Caco-2 (cell line): ENCODE data around the gene CDPF1. TPM values are rescaled to one million over a fixed set of nuclear protein-coding genes. Genes with fewer than 3 reads are reported as not detected.

Experiments used
- BruUV-seq: library from RNA; stranded (reverse); fragments of 400-500 nt; replicated peaks from 2 replicates; lab custom pipeline; 2021; lab: Mats Ljungman, UMichigan
- CTCF ChIA-PET: fragments of 300-600 bp; sonication (Branson Sonifier 250); formaldehyde crosslinking; loops from one replicate; lab custom pipeline; 2022; ENCODE audit warnings: antibody characterized with exemption; lab: Charles Lee
- POLR2A ChIA-PET: fragments of 300-600 bp; sonication (Branson Sonifier 250); formaldehyde crosslinking; loops from one replicate; lab custom pipeline; 2022; ENCODE audit warnings: antibody characterized with exemption; lab: Charles Lee
- DNase-seq, 2 experiments: peaks; one replicate each; pipeline versions ENCODE4 v3.0.0 to v3.0.0-alpha.2; 2020 to 2022
- H3K27me3 ChIP-seq: replicated peaks from 2 replicates; pipeline ENCODE4 v1.6.0; 2011; ENCODE audit warnings: low read length; ENCODE audit not compliant: control insufficient read depth, insufficient read depth
- H3K36me3 ChIP-seq: 2 replicates; pipeline ENCODE4 v1.5.1; 2011; ENCODE audit warnings: low read length; ENCODE audit not compliant: control insufficient read depth, insufficient read depth
- H3K4me1 ChIP-seq: fragments of 250-450 bp; sonication (Bioruptor Pico); 2 replicates; pipeline ENCODE4 v1.5.1; 2020; ENCODE audit warnings: mild to moderate bottlenecking
- H3K4me3 ChIP-seq: 2 replicates; pipeline ENCODE4 v1.5.1; 2011; ENCODE audit warnings: low read depth, mild to moderate bottlenecking, control low read depth, low read length
- H3K9me3 ChIP-seq: fragments of 250-450 bp; sonication (Bioruptor Pico); 2 replicates; pipeline ENCODE4 v1.5.1; 2020; ENCODE audit warnings: mild to moderate bottlenecking, moderate library complexity
- H3K27ac Mint-ChIP-seq: one replicate; pipeline ENCODE4 v1.8.0; 2022; ENCODE audit warnings: mixed read lengths; ENCODE audit not compliant: unreplicated experiment
- H3K27me3 Mint-ChIP-seq: one replicate; pipeline ENCODE4 v1.8.0; 2022; ENCODE audit warnings: mixed read lengths; ENCODE audit not compliant: insufficient read depth, unreplicated experiment
- H3K36me3 Mint-ChIP-seq: one replicate; pipeline ENCODE4 v1.8.0; 2022; ENCODE audit warnings: mild to moderate bottlenecking, mixed read lengths; ENCODE audit not compliant: insufficient read depth, unreplicated experiment
- H3K4me1 Mint-ChIP-seq: one replicate; pipeline ENCODE4 v1.8.0; 2022; ENCODE audit warnings: low read depth, mixed read lengths; ENCODE audit not compliant: unreplicated experiment
- H3K4me3 Mint-ChIP-seq: one replicate; pipeline ENCODE4 v1.8.0; 2022; ENCODE audit warnings: mild to moderate bottlenecking, moderate library complexity, mixed read lengths; ENCODE audit not compliant: unreplicated experiment
- H3K9me3 Mint-ChIP-seq: one replicate; pipeline ENCODE4 v1.8.0; 2022; ENCODE audit warnings: mixed read lengths; ENCODE audit not compliant: unreplicated experiment
- CTCF ChIP-seq, 2 experiments: fragments of 200-600 bp in 1 of 2; IDR thresholded peaks; 1 replicate in 1 of 2; 2 replicates in 1 of 2; pipeline versions ENCODE4 v1.5.1 to v1.8.0; 2011 to 2022; ENCODE audit warnings: antibody characterized with exemption in 1 of 2, control low read depth in 1 of 2, inconsistent platforms in 1 of 2, low read depth in 1 of 2, low read length in 1 of 2, mild to moderate bottlenecking in 1 of 2, moderate library complexity in 1 of 2; ENCODE audit not compliant: insufficient read depth in 1 of 2, severe bottlenecking in 1 of 2, unreplicated experiment in 1 of 2
- intact Hi-C: fragments of 100-400 bp; cut with micrococcal nuclease; formaldehyde crosslinking; loops from one replicate; pipeline ENCODE4 v1.10.0; 2022; ENCODE audit not compliant: unreplicated experiment
- total RNA-seq: library from RNA; stranded (reverse); gene quantifications from 2 replicates; pipeline ENCODE4 v1.2.3, GENCODE V29; 2022

CDPF1 gene
- total RNA-seq, 1 experiment from 2014 or later = 7.2 TPM

DNA sequence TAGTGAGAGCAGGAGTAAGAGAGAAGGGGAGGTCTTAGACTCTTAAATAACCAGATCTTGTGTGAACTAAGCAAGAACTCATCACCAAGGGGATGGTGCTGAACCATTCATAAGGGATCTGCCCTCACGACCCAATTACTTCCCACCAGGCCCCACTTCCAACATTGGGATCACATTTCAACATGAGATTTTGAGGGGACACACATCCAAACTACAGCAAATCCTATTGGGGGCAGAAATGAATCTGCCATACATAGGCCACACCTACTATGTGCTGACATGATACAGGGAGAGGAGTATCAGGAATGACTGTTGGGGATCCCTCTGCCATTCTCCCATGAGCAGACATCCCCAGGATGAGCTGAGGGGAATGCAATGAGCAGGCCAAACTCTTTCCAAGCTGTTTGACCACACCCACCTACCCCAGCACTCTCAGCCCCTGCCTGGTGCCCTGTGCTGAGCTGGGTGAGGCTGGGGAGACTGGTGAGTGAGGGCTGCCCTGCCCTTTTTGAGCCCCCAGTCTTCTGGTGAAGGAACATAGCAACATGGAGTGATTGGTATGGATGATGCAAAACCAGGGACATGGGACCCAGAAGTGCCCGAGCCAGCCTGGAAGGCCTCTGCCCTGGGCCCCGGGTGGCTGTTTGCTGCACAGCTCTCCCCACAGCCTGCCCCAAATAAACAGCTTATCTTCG is 45.3 kb upstream of the CDPF1 start:
- peaks cover 60% of the 10 kb centered on the region for H3K36me3 Mint-ChIP-seq
- intact Hi-C loops = no loop called here
- no peak for TF ChIP-seq CTCF (IDR thresholded peaks at IDR 0.05; ENCODE audit: insufficient read depth in 1 of 2, low read depth in 1 of 2, low read length in 1 of 2, severe bottlenecking in 1 of 2, unreplicated experiment in 1 of 2)
- peak overlapping the region; percentile 87 for H3K27ac Mint-ChIP-seq
- BruUV-seq = no TSS peak
- no peak for DNase-seq
- Histone ChIP-seq H3K9me3 (no peaks in the 10 kb centered on the region), H3K4me3 (peak overlapping the region; percentile 51), H3K4me1 (peaks cover 8% of the 10 kb centered on the region; the same call in 1 of the 2 replicates), H3K27me3 (no peaks in the 10 kb centered on the region), H3K36me3 (no peaks in the 10 kb centered on the region; the same call in 1 of the 2 replicates)
- H3K27me3 Mint-ChIP-seq = no peaks in the 10 kb centered on the region
- no peaks in the 10 kb centered on the region for H3K9me3 Mint-ChIP-seq
- H3K4me3 Mint-ChIP-seq = peak overlapping the region; percentile 84
- POLR2A ChIA-PET = interaction anchor here (0.6 to 1.2 kb wide), 2 partner anchors 28 to 171 kb away, joined by 3 to 5 read pairs; partner anchors contain the start of gene TTC38
- CTCF ChIA-PET = interaction anchor here (0.6 to 2.4 kb wide), 3 partner anchors 49 to 189 kb away, joined by 3 to 10 read pairs (median 3); no protein-coding TSS in a partner anchor
- peaks cover 26% of the 10 kb centered on the region for H3K4me1 Mint-ChIP-seq

GRCh38 chr22:46294784-46295183 is 44.7 kb upstream of the CDPF1 start:
- no TSS peak for BruUV-seq
- H3K4me1 Mint-ChIP-seq = peaks cover 24% of the 10 kb centered on the region
- H3K27me3 Mint-ChIP-seq = no peaks in the 10 kb centered on the region
- Histone ChIP-seq H3K27me3 (no peaks in the 10 kb centered on the region), H3K4me3 (no peak overlapping the region), H3K4me1 (peaks cover 8% of the 10 kb centered on the region; the same call in 1 of the 2 replicates), H3K9me3 (no peaks in the 10 kb centered on the region), H3K36me3 (no peaks in the 10 kb centered on the region; the same call in none of the 2 replicates)
- DNase-seq = no peak
- ChIA-PET CTCF (interaction anchor here (2.4 kb wide), 1 partner anchor 173 kb away, joined by 10 read pairs; no protein-coding TSS in a partner anchor), POLR2A (no interaction called here)
- TF ChIP-seq CTCF (IDR thresholded peaks at IDR 0.05; ENCODE audit: insufficient read depth in 1 of 2, low read depth in 1 of 2, low read length in 1 of 2, severe bottlenecking in 1 of 2, unreplicated experiment in 1 of 2) = no peak
- intact Hi-C loops = no loop called here
- H3K36me3 Mint-ChIP-seq = peaks cover 55% of the 10 kb centered on the region
- peak overlapping the region; percentile 84 for H3K4me3 Mint-ChIP-seq
- H3K9me3 Mint-ChIP-seq = no peaks in the 10 kb centered on the region
- H3K27ac Mint-ChIP-seq = no peak overlapping the region

GRCh38 chr22:46293577-46294260 is 43.6 kb upstream of the CDPF1 start:
- H3K36me3 ChIP-seq = peaks cover 1% of the 10 kb centered on the region
- H3K9me3 ChIP-seq = no peaks in the 10 kb centered on the region
- CTCF ChIA-PET = no interaction called here
- Mint-ChIP-seq H3K4me1 (peaks cover 14% of the 10 kb centered on the region), H3K27me3 (no peaks in the 10 kb centered on the region), H3K36me3 (peaks cover 46% of the 10 kb centered on the region), H3K4me3 (no peak overlapping the region), H3K9me3 (no peaks in the 10 kb centered on the region), H3K27ac (no peak overlapping the region)
- intact Hi-C loops = no loop called here
- no TSS peak for BruUV-seq
- TF ChIP-seq CTCF (IDR thresholded peaks at IDR 0.05; ENCODE audit: insufficient read depth in 1 of 2, low read depth in 1 of 2, low read length in 1 of 2, severe bottlenecking in 1 of 2, unreplicated experiment in 1 of 2) = no peak
- H3K27me3 ChIP-seq = no peaks in the 10 kb centered on the region
- DNase-seq = no peak
- POLR2A ChIA-PET = no interaction called here
- no peak overlapping the region for H3K4me3 ChIP-seq
- peaks cover 8% of the 10 kb centered on the region; the same call in 1 of the 2 replicates for H3K4me1 ChIP-seq
